Sciatic nerve (tissue), 2 donors: Measurements from ENCODE around the gene TECTB. TPM values are rescaled to one million over a fixed set of nuclear protein-coding genes. Genes with fewer than 3 reads are reported as not detected.
A peak's percentile ranks its signal among the peaks of the same experiment; 100 is the strongest.

Experiments
- ATAC-seq: fragments of 200-7000 bp; cut with Tn5 transposase; one replicate; pipeline ENCODE4 v1.9.1; 2020; ENCODE audit warnings: mild to moderate bottlenecking, moderate library complexity
- DNase-seq: peaks from one replicate; pipeline ENCODE4 v3.0.0-alpha.2; 2020; ENCODE audit warnings: low spot score
- intact Hi-C: fragments of 100-400 bp; cut with DNase I; formaldehyde crosslinking; loops from one replicate; pipeline ENCODE4 v1.14.2; 2022
- microRNA-seq: library from miRNA; unstranded; fragments of <30 nt; microRNA quantifications from one replicate; pipeline ENCODE4 v1.2.0, GENCODE V29; 2020
- total RNA-seq: library from RNA; stranded (reverse); fragmentation: NEBNext Ultra II Directional; extraction: Animal tissue kit (Norgen Biotek cat#: 25700); gene quantifications from one replicate; pipeline ENCODE4 v1.2.1, GENCODE V29; 2021
- donor health status: DM: no; HTN: no; CAD: no.
- donor health status: DM: no; HTN: no; CAD: no.

Gene TECTB
- total RNA-seq, 1 donor from 2014 or later, result not detected

DNA sequence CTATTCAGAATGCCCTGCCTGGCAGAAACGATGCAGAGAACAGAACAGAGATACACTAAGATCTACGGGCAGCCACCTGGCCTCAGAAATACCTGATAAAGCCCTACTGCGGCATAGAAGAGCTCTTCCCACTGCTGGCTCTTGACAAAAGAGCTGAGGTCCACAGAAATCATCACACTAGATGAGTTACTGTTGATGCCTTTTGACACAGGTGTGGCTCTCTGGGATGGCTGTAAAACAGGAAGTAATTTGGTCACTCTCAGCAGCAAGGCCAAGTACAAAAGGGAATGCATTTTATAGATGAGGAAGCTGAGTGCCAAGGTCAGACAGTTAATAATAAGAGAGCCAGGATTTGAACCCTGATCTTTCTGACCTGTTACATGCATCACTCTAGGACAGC, 55.8 kb downstream of the TECTB start:
- no peak for DNase-seq
- ATAC-seq, result no peak
- intact Hi-C loops, result no loop called here

- no peak for ATAC-seq
- no peak for DNase-seq
- intact Hi-C loops, result no loop called here
These were observed 57.4 kb downstream of the TECTB start for GRCh38 chr10:112340601-112341000.

DNA sequence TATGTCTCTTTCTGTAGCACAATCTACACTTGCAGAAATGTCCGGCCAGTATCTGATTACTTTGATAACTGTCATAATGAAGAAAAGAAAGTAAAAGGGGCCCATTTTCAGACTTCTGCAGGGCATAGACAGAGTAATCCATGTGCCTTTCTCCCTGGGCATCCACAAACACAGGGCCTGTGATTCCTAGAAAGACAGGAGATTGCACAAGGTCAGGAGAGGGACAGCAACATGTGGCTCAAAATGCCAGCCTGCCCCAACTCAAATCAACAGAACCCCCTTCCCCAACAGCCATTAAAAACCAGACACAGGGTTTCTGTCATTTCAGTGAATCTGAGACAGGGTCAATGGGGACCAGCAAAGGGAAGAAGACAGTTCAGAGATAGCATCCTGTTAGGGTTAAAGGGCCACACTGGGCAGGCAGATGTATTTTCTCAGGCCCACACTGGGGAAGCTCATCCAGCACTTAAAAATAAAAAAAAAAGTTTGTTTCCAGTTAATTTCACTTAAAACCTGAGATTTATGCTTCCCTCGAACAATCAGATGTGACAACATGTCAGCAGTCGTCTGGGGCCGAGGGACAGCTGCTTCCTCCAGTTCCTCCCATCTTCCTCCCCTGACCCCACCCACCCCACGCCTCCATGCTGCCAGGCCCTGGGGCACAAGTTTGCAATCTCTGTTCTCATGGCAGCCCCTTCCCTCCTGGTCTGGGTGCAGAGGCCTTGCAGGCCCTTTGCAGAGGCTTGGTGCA, 60.0 kb downstream of the TECTB start:
- ATAC-seq, result no peak
- intact Hi-C loops, result no loop called here

GRCh38 chr10:112344261-112344660, 61.1 kb downstream of the TECTB start:
- no peak for ATAC-seq
- intact Hi-C loops, result no loop called here
- peak; percentile 38 for DNase-seq

More for the DNA sequence above, 60.0 kb downstream of the TECTB start:
- DNase-seq, result peak; percentile 8

DNA sequence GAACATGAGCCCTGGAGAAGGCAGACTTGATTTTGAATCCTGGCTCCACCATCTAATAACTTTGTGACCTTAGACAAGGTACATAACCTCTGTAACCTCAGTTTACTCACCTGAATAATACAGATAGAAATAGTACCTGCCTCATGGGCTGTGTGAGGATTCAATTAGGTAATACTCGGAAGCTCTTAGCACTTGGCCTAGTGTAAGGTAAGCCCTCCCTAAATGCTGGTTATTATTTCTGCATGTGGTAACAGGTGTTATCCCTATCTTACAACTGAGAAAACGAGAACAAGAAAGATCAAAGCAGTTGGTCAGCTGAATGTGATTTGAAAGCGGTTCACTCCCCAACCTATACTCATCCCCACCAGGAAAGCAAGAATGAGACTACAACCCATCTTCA, 62.0 kb downstream of the TECTB start:
- intact Hi-C loops, result no loop called here
- DNase-seq (no peak), ATAC-seq (no peak)

DNA sequence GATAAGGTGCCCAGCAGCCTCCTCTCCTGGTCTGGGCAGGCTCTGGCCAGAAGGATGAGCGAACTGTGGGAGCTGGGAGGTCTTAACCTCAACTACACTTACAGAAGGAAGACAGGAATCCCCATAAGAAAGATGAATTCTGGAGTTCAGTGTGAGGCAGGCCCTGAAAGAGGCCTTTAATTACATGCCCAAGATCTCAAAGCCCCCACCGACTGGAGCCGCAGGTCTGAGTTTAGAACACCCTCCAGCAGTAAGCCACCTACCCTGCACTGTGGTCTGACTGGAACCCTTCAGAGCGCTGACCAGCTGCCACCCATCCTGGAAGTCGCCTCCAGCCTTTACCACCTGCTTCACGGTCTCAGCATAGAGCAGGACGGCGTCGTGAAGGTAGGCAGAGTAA, 62.5 kb downstream of the TECTB start:
- DNase-seq, result no peak

DNA sequence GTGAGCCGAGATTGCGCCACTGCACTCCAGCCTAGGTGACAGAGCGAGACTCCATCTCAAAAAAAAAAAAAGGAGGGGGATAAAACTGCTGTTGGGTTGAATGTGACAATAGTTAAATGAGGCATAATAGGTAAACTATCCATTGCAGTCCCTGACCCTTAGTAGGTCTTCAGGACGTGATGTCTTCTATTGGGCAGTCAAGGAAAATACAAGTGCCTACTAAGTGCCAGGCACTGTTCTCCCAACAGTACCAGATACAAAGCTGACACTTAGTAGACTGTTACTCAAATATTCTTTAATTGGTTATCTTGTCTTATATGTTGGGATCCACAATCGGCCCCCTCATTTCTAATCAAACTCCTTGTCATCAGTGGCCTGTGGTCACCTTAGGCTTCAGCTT, 63.6 kb downstream of the TECTB start:
- intact Hi-C loops, result no loop called here
- no peak for ATAC-seq
- DNase-seq, result no peak

More for the DNA sequence above, 62.5 kb downstream of the TECTB start:
- intact Hi-C loops, result no loop called here
- no peak for ATAC-seq

DNA sequence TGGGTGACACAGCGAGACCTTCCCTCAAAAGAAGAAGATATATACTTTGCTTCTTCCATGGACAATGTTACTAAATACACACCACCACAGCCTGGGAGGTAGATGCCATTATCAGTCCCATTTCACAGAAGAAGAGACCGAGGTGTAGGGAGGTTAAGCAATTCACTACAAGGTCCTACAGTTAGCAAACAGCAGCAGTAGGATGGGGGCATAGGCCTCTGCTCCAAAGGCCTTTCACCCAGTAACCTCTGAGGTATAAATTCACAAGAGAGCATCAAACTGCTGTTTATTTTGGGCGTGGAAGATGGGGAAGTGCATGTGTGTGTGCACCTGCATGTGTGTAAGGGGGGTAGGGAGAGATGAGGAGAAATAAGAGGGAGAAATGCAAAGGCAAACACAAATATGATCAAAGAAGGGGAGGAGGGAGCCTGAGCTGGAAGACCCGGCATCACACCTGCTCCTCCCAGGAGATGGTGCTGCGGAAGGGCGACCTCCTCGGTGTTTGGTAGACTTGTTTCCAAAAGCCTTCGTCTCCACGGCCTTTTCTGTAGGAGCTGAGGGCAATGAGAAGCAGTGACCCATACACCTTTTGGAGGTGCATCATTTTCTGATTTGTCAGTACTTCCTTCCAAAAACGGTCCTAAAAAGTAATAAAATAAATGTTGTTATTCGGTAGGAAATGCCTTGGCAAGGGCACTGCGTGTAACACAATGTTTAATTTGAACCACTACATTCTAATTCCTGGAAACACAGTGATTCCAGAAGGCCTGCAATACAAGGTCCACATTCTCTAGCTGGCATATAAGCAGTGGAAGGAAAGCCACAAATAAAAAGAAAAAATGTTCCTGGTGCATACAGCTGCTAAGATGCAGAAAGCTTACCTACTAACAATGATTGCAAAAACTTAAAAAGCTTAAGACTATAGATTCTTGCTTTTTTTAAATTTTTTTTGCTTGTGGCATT, 64.8 kb downstream of the TECTB start:
- ATAC-seq (no peak), DNase-seq (peak; percentile 15)
- intact Hi-C loops, result no loop called here

- DNase-seq (no peak), ATAC-seq (no peak)
- intact Hi-C loops, result no loop called here
These were observed 65.6 kb downstream of the TECTB start for GRCh38 chr10:112348759-112349158.

GRCh38 chr10:112349521-112350085, 66.4 kb downstream of the TECTB start:
- intact Hi-C loops, result no loop called here
- no peak for ATAC-seq

DNA sequence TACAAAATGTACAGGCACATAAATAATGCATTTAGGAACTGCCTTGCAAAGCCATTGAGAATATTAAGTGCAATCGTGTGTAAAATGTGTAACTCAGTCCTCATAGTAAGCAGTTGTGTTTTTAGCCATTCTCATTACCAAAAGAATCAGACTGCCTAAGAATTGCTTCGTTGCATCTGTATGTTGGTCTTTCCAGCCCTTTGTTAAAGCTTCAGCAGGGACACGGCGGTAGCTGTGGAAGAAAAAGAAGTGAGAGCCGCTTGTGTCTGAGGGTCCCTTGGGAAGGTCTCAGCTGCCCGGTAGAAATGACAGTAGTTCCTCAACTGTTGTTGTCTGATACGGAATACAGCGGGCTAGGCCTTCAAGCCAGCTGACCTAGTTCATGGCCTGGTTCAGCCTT, 67.9 kb downstream of the TECTB start:
- intact Hi-C loops, result no loop called here
- DNase-seq, result no peak
- no peak for ATAC-seq

More at GRCh38 chr10:112349521-112350085, 66.4 kb downstream of the TECTB start:
- no peak for DNase-seq

- DNase-seq (no peak), ATAC-seq (no peak)
- intact Hi-C loops, result no loop called here
These were observed 68.8 kb downstream of the TECTB start for GRCh38 chr10:112352044-112352443.

DNA sequence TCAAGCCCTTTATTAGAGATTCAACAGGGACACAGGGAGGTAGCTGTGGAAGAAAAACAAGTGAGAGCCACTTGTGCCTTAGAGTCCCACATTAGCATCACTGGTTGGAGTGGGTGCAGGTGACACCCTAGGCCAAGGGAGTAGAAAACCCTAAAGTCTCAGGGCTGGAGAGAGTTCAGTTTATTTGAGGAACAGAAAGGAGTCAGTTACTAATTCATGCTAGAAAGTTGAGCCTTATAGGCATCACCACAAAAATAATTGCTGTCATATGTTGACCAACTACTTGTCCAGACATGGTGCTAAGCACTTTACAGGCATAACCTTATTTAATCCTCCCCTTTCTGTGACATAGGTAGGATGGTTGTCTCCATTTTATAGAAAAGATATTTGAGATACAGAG, 69.8 kb downstream of the TECTB start:
- ATAC-seq (no peak), DNase-seq (no peak)
- intact Hi-C loops, result no loop called here

Small RNAs within 50 kb of the gene (microRNA-seq; reads per million reads assigned to microRNA genes)
- gene MIR6715A (not detected), gene MIR6715B (not detected)

Other genes with a start within 250 kb of the TECTB start
- 71.9 TPM for gene GPAM, start 99.6 kb upstream of the TECTB start, total RNA-seq
- 11.3 TPM for gene ACSL5, start 90.7 kb downstream of the TECTB start, total RNA-seq
- gene ZDHHC6, start 163.5 kb downstream of the TECTB start, total RNA-seq, result 30.4 TPM
- gene VTI1A, start 163.8 kb downstream of the TECTB start, total RNA-seq, result 44.0 TPM